ENCODE data around the gene DDX23.

The DDX23 gene

DNA sequence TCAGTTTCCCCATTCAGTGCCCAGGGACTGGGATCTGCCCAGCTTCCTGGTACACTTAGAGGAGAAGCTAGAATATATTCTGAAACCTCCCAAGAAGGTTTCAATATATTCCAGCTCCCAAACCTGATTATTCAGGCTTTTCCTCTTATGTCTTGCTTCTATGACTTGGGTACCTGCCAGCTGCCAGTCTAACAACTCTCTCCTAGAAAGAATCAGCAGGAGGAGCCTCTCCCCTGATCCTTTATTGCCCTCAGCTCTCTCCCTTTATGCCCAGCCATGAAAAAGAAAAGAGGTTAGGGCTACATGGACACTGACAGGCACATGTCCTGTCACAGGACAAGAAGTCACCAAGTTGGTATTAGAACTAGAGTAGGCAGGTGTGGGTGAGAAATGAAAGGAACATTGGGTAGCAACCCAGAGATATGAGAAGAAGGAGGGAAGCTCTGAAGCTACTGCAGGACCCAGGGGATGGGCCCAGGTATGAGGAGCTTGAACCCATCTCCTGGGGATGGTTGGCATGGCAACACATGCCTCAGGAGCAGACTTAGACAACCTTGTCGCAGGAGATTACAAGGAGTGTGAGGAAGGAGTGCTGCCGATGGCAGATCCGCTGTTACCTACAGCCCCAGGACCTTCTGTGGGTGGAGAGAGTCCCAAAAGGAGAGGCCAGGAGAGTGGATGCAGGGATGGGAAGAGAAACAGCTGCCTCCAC lies 35.7 kb downstream of the DDX23 start:
- no peak for DNase-seq
- peaks cover 0 to 43% (median 29%) of the 10 kb centered on the region in 4 donors for H3K4me1 ChIP-seq
- intact Hi-C loops (cut with DNase I; ENCODE audit: low total_unique reads), result no loop called here
- no peaks in the 10 kb centered on the region for H3K36me3 ChIP-seq
- peak overlapping the region; percentile 85 to 87 for H3K4me3 ChIP-seq
- TF ChIP-seq, protein P1, sequence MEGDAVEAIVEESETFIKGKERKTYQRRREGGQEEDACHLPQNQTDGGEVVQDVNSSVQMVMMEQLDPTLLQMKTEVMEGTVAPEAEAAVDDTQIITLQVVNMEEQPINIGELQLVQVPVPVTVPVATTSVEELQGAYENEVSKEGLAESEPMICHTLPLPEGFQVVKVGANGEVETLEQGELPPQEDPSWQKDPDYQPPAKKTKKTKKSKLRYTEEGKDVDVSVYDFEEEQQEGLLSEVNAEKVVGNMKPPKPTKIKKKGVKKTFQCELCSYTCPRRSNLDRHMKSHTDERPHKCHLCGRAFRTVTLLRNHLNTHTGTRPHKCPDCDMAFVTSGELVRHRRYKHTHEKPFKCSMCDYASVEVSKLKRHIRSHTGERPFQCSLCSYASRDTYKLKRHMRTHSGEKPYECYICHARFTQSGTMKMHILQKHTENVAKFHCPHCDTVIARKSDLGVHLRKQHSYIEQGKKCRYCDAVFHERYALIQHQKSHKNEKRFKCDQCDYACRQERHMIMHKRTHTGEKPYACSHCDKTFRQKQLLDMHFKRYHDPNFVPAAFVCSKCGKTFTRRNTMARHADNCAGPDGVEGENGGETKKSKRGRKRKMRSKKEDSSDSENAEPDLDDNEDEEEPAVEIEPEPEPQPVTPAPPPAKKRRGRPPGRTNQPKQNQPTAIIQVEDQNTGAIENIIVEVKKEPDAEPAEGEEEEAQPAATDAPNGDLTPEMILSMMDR (IDR thresholded peaks at IDR 0.05), result no peak
- no peaks in the 10 kb centered on the region for H3K9me3 ChIP-seq
- peak overlapping the region; percentile 82 to 95 for H3K27ac ChIP-seq
- H3K27me3 ChIP-seq, result no peaks in the 10 kb centered on the region

DNA sequence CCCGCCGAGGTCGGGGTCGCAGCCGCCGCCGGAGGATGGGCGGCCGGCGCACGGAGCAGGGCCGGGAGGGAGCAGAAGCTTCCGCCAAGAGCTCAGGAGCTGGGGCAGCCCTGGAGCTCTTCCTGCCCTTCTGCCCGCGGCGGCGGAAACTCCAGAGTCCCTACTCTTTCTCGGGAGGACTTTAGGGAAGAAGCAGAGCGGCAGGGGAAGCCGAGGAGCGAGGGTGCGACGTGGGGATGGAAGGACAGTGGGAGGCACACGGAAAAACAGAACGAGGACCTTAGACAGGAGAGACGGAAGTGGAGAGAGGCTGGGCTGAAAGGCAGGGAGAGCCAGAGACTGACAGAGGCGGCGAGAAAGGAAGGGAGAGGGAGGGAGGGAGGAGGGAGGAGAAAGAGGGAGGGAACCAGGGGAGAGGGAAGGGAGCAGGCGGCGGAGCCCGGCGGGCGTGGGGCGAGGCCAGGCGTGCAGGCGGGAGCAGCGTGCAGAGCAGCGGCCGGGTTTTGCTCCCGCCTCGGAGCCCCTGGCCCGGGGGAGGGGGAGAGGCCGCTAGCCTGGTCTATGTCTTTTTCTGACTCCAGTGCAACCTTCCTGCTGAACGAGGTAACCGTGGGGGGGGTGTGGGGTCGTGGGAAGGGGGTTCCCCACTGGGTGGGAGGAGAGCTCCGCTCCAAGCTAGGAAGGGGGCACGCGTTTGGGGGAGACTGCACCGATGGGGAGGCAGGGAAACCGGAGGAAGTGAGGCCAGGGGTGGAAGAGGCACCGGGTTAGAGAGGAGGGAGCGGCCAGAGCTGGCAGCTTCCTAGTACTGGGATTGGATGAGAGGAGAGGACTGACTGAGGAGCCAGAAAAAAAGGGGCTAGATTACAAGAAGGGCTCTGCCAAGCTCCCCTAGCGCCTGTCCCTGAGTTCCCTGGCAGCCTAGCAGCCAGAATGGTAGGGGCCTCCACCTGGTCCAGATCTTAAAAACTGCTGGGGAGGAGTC lies 36.5 kb downstream of the DDX23 start:
- peak; percentile 84 to 91 for DNase-seq
- Histone ChIP-seq H3K27ac (peak overlapping the region; percentile 82 to 95), H3K36me3 (no peaks in the 10 kb centered on the region), H3K4me1 (peaks cover 0 to 48% (median 29%) of the 10 kb centered on the region in 4 donors), H3K27me3 (no peaks in the 10 kb centered on the region), H3K9me3 (no peaks in the 10 kb centered on the region), H3K4me3 (peak overlapping the region; percentile 85 to 87)
- intact Hi-C loops (cut with DNase I; ENCODE audit: low total_unique reads), result no loop called here
- TF ChIP-seq, protein P1 (IDR thresholded peaks at IDR 0.05), result no peak

DNA sequence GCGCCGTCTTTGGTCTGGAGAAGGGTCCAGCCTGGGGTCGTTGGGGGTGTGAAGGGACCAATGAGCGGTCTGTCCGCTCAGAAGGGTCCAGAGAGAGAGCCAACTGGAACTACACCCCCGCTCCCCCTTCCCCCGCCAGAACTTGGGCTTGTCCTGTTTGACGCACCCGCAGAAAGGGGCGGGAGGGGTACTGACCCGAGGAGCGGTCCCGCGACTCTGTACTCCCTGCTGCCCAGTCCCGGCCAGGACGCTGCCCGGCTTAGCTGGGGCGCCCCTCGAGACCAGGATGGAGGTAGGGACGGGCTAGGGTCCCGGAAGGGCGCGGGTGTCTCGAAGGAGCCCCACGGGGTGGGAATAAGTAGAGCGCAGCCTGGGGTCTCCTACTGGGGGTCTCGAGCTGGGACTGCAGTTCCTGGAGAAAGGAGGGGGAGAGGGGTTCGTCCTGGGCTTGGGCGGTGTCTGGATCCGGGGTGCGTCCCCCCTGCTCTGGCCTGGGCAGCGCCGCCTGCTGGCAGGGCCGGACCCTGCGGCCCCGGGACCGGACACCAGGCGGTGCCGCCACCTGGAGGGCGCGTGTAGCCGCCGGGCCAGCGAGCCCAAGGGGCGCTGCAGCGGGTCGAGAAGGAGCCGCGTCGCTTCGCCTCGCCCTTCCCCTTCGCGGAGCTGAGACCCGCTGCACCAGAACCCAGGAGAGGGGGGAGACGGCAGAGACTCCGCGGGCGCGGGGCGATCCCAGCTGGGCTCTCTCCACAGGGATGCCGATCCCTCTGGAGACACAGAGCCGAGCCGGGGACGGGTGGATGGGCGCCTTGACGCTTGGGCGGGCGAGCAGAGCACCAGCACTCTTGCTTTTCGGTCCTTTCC lies 37.5 kb downstream of the DDX23 start:
- intact Hi-C loops (cut with DNase I; ENCODE audit: low total_unique reads), result no loop called here
- DNase-seq, result peak; percentile 87 to 92
- Histone ChIP-seq H3K4me3 (peak overlapping the region; percentile 85 to 87), H3K9me3 (no peaks in the 10 kb centered on the region), H3K27me3 (no peaks in the 10 kb centered on the region), H3K36me3 (no peaks in the 10 kb centered on the region), H3K4me1 (peaks cover 0 to 48% (median 29%) of the 10 kb centered on the region in 4 donors), H3K27ac (peak overlapping the region; percentile 82 to 95)
- TF ChIP-seq, protein P1 (IDR thresholded peaks at IDR 0.05), result peak; percentile 98

DNA sequence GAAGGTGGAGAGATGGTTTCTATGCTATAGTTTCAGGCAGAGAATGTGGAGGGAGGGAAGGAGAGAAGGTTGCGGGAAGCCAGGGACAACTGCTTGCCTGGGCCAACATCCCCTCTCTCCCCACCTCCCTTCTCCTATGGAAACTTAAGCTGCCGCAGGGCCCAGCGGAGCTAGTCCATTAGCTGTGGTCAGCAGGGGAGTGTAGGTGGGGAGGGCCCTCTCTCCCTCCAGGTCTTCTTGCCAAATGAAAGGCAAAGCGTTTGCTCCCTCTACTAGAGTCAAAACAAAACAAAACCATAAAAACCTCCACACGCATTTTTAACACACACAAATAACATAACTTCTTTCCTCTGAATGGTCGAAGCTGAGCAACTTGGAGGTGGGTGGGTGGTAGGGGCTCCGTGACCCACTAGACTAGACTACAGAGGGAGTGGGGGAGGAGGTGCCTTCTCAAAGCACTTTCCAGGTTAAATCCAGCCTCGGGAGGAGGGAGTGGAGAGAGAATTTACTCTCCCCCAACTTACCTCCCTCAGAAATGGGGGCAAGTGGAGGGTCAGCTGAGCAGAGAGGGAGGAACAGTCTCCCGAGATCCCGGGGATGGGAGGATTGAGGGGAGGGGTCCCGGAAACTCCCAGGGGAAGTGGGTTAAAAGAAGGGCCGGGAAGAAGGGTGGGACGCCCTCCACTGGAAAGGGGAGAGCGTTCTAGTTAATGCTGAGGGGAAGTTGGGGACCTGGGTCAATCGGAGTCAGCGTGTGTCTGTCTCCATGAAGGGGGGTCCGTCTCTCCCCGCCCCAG lies 38.3 kb downstream of the DDX23 start:
- H3K36me3 ChIP-seq, result no peaks in the 10 kb centered on the region
- TF ChIP-seq, protein P1 (IDR thresholded peaks at IDR 0.05), result no peak
- peak in 1 of 2 donors; percentile 70 for DNase-seq
- peak overlapping the region; percentile 85 to 87 for H3K4me3 ChIP-seq
- H3K27ac ChIP-seq, result peak overlapping the region; percentile 82 to 95
- no peaks in the 10 kb centered on the region for H3K9me3 ChIP-seq
- intact Hi-C loops (cut with DNase I; ENCODE audit: low total_unique reads), result no loop called here
- H3K27me3 ChIP-seq, result no peaks in the 10 kb centered on the region
- peaks cover 0 to 42% (median 25%) of the 10 kb centered on the region in 4 donors for H3K4me1 ChIP-seq
